Kasumi-1 (cell line): ENCODE results near the gene PCSK6.
A peak's percentile ranks its signal among the peaks of the same experiment; 100 is the strongest.

Source experiments
- DNase-seq, 2 experiments: peaks; one replicate each; lab custom pipeline; 2025; lab: John Stamatoyannopoulos, UW

The PCSK6 gene

GRCh38 chr15:101447168-101447533 is 42.4 kb downstream of the PCSK6 start:
- no peak for DNase-seq

GRCh38 chr15:101446518-101447167 is 42.9 kb downstream of the PCSK6 start:
- DNase-seq: peak; percentile 63 to 68

- DNase-seq: peak; percentile 69 to 83
Observed at GRCh38 chr15:101445562-101446517, 43.7 kb downstream of the PCSK6 start.

- peak; percentile 34 to 54 for DNase-seq
Observed at GRCh38 chr15:101444807-101445508, 44.5 kb downstream of the PCSK6 start.

- DNase-seq: no peak
Observed at GRCh38 chr15:101444015-101444414, 45.5 kb downstream of the PCSK6 start.

- no peak for DNase-seq
Observed at GRCh38 chr15:101442272-101442671, 47.2 kb downstream of the PCSK6 start.

GRCh38 chr15:101441696-101442095 is 47.8 kb downstream of the PCSK6 start:
- no peak for DNase-seq

- no peak for DNase-seq
Observed at GRCh38 chr15:101440846-101441590, 48.5 kb downstream of the PCSK6 start.

- no peak for DNase-seq
Observed at GRCh38 chr15:101439920-101440319, 49.6 kb downstream of the PCSK6 start.

- DNase-seq: no peak
Observed at GRCh38 chr15:101439285-101439919, 50.1 kb downstream of the PCSK6 start.

GRCh38 chr15:101438482-101439284 is 50.8 kb downstream of the PCSK6 start:
- no peak for DNase-seq

- DNase-seq: no peak
Observed at GRCh38 chr15:101437618-101438481, 51.7 kb downstream of the PCSK6 start.

GRCh38 chr15:101437209-101437608 is 52.3 kb downstream of the PCSK6 start:
- no peak for DNase-seq

- no peak for DNase-seq
Observed at GRCh38 chr15:101436526-101436925, 53.0 kb downstream of the PCSK6 start.

- no peak for DNase-seq
Observed at GRCh38 chr15:101435761-101436160, 53.7 kb downstream of the PCSK6 start.

- no peak for DNase-seq
Observed at GRCh38 chr15:101434032-101434920, 55.2 kb downstream of the PCSK6 start.

GRCh38 chr15:101433396-101433795 is 56.1 kb downstream of the PCSK6 start:
- DNase-seq: no peak

- no peak for DNase-seq
Observed at GRCh38 chr15:101432982-101433381, 56.5 kb downstream of the PCSK6 start.

GRCh38 chr15:101431748-101432147 is 57.8 kb downstream of the PCSK6 start:
- DNase-seq: no peak
